Measurements from ENCODE around the gene STX5.
"Not testable (repeated sequence)": the region's sequence is repeated elsewhere in the genome, so short reads cannot be mapped to it uniquely, and the experiment has no call there.

Gene STX5

DNA sequence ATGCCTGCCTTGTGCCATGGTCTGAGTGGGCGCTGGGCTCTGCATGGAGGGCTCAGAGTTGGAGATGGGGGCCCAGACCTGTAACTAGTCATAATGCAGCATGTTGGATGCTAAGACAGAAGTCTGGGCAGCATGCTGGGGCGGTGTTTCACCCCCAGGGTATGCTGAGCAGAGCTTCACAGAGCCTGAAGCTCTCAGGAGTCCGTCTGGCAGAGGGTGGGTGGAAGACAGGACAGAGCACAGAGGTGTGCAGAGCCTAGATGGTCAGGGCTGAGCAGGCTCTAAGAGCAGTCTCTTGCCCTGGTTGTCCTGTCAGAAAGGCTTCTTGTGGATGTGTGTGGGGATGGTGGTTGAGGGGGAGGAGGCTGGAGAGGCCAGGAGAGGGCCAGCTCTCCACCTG is 53.4 kb downstream of the STX5 start:
- no peak for DNase-seq

DNA sequence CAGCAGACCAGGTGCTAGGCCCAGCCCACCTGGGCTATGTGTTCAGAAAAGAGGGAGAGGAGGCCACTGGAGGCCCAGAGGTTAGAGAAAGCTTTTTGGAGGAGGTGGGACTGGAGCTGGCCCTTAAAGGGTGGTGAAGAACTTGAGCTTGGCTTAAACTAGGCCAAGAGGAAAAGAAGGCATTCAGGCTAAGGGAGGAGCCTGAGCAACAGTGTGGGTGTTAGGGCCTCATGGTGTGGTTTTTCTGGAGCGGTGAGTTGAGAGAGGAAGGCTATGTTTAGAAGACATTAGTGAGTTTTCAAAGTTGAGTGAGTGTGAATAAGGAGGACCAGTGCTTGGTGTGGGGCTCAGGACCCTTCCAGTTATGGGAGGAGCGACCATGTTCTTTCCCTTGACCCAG is 54.5 kb downstream of the STX5 start:
- DNase-seq = no peak

- DNase-seq = no peak
Measured at GRCh38 chr11:62775646-62776045, 56.2 kb downstream of the STX5 start.

- no peak for DNase-seq
Measured at GRCh38 chr11:62774407-62774806, 57.4 kb downstream of the STX5 start.

DNA sequence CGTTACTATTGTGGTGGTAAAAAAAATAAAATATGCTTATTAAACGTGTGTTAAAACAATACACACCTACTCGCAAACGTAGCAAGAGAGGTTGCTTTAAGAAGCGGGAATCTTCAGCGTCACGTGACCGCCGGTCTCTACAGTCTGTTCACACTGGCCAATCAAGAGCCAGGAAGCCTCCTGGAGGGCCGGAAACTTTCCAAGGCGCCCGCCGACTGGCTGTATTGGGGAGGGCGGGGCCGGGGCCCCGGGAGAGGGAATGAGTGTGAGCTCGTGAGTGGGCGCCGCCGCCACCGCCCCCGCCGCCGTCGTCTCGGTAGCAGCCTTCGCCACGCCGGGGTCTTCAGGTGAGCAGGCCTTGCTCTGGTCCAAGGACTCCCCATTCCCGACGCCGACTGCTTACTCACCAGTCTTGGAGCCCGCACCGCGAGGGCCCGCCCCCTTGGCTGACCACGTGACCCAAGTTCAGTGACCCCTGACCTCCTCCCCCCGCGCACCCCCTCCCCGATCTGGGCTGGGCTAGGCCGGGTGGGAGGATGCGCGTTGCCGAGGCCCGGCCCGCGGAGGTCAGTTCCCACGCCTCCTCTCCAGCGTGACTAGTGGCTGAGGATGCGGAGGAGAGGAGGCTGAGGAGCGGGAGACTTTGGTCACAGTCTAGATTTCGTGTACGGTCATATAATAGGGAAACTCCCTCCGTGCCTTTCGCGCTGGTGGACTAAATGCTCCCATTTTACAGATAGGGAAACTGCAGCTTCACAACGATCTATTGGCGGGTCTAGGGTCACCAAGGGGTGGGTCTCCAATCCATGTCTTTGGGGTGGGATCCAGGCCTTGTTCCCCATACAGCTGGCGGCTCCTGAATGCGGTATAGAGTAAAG is 60.5 kb downstream of the STX5 start, which contains the start of gene TAF6L:
Gene TAF6L (plus strand): TSS at position 253 of the 878 bp plus-strand sequence. CDS start 4,388 bp downstream, outside the sequence.
- DNase-seq = peak; percentile 88

DNA sequence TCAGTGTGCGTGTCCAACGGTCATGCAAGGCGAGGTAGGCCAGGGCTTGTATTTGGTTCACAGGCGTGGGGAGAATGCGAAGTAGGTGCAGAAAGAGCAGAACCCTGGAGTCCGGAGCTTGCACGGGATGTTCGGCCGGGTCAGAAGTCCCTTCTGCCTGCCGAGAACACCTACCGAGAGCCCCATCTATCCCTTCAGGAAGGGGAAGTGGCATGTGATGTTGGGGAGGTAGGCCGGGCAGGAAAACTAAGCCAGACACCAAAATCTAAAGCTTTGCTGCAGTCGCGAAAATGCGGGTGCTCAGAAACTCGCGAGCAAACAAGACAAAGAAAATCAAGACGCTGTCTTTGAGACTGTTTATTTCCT is 61.1 kb downstream of the STX5 start:
- no peak for DNase-seq

GRCh38 chr11:62760867-62761227 is 71.0 kb downstream of the STX5 start:
- not testable (repeated sequence) for DNase-seq

DNA sequence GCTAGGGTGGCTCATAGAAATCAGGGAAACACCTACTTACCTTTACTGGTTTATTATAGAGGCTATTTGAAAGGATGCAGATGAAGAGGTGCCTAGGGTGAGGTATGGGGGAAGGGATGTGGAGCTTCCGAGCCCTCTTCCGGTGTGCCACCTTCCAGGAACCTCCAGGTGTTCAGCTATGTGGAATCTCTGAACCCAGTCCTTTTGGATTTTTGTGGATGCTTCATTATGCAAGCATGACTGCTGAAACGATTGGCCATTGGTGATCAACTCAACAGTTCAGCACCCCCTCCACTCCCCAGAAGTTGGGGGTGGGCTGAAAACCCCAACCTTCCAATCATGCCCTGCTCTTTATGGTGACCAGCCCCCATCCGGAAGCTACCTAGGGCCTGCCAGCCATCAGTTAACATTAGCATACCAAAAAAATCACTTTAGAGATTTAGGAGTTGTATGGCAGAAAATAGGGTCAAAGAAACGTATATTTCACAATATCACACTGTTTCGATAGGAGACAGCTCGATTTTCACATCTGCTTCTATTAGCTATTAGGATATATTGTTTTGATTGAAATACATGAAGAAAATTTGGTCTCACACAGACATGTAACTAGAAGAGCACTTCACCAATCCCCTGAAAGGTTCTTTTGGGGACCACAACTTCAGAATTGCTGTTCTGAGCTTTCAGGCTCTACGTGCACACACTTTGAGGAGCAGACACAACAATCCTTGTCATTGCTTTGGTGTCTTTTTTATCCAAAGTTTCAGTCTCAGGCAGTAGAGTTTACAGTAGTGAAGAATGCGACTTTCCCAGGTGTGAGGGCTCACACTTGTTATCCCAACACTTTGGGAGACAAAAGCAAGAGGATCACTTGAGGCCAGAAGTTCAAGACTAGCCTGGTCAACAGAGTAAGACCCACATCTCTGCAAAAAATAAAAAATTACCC is 73.7 kb downstream of the STX5 start:
- no peak for DNase-seq
